ENCODE results near the gene TRIM10.

DNA sequence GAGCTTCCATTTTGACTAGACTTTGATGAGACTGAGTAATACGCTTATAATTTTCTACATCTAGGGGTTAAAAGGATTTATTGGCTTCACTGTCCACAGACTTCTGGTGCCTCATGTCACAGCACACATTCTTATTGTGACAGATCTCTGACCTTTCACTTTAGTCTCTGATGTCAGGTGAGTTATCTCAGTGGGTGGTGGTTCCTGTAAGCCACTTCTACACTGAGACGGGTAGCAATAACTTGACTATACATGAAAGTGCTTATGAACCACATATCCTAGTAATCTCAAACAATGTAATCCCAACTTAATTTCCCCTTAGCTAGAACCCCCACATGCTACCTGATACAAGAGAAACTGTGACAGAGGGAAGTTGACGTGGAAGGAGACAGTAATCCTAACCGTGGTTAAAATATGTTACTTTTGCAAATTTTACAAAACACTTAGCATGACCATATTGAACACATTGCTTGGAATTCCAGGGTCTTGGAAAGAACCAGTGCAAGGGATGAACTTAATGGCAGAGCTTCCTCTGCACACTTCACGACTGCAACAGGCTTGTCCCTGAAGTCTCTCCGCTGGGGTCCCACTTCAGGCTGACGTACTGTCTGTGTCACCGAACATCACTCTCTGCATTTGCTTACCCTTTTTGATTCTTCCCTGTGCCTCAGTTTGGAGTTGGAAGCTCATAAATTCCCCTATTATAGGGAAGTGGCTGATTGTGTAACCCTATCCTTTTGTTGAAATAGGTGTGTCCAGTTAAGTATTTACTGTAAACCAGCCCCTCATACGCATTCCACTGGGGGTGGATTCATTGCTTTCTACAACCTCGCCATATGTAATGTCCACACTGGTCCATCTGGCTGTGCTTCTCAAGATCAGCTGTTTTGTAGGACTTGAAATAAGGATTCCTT lies 31.5 kb downstream of the TRIM10 start:
- no peak for TF ChIP-seq POLR2A (IDR thresholded peaks at IDR 0.05)
- TF ChIP-seq, protein P1, sequence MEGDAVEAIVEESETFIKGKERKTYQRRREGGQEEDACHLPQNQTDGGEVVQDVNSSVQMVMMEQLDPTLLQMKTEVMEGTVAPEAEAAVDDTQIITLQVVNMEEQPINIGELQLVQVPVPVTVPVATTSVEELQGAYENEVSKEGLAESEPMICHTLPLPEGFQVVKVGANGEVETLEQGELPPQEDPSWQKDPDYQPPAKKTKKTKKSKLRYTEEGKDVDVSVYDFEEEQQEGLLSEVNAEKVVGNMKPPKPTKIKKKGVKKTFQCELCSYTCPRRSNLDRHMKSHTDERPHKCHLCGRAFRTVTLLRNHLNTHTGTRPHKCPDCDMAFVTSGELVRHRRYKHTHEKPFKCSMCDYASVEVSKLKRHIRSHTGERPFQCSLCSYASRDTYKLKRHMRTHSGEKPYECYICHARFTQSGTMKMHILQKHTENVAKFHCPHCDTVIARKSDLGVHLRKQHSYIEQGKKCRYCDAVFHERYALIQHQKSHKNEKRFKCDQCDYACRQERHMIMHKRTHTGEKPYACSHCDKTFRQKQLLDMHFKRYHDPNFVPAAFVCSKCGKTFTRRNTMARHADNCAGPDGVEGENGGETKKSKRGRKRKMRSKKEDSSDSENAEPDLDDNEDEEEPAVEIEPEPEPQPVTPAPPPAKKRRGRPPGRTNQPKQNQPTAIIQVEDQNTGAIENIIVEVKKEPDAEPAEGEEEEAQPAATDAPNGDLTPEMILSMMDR (IDR thresholded peaks at IDR 0.05): no peak
